HepG2 (cell line): Measurements from ENCODE around the gene ZBTB17. TPM values are rescaled to one million over a fixed set of nuclear protein-coding genes. Genes with fewer than 3 reads are reported as not detected.

Experiments used
- FOSL1 ChIP-seq: sonication (generic); formaldehyde crosslinking; IDR thresholded peaks from 2 replicates; pipeline ENCODE4 v1.9.0; 2021; ENCODE audit warnings: missing genetic modification reagents, borderline replicate concordance
- HDAC1 ChIP-seq: sonication (generic); formaldehyde crosslinking; IDR thresholded peaks from 2 replicates; pipeline ENCODE4 v1.5.1; 2020; ENCODE audit warnings: mild to moderate bottlenecking, missing genetic modification reagents
- KAT7 ChIP-seq: IDR thresholded peaks from 2 replicates; pipeline ENCODE4 v1.6.1; 2018; ENCODE audit warnings: borderline replicate concordance, missing compliant biosample characterization
- MAFF ChIP-seq: IDR thresholded peaks from 2 replicates; pipeline ENCODE4 v1.6.1; 2011; ENCODE audit warnings: low read depth, low read length, improper control_type of control experiment
- MEIS1 ChIP-seq: sonication (generic); formaldehyde crosslinking; IDR thresholded peaks from 2 replicates; pipeline ENCODE4 v1.9.0; 2021; ENCODE audit warnings: mild to moderate bottlenecking, missing genetic modification reagents, moderate library complexity, borderline replicate concordance
- MTF2 ChIP-seq: sonication (generic); formaldehyde crosslinking; IDR thresholded peaks from 2 replicates; pipeline ENCODE4 v1.5.0; 2020; ENCODE audit warnings: missing genetic modification reagents, borderline replicate concordance
- NONO ChIP-seq, 2 experiments: fragments of 450-650 bp in 1 of 2; sonication (generic) in 1 of 2; formaldehyde crosslinking in 1 of 2; IDR thresholded peaks in 1 of 2; conservative IDR thresholded peaks in 1 of 2; 2 replicates each; pipeline versions ENCODE4 v1.6.1 to v1.8.0; 2017 to 2022; ENCODE audit warnings: mild to moderate bottlenecking in 1 of 2, missing genetic modification reagents in 1 of 2, moderate library complexity in 1 of 2
- ONECUT2 ChIP-seq: sonication (generic); formaldehyde crosslinking; IDR thresholded peaks from 2 replicates; pipeline ENCODE4 v1.4.0; 2020; ENCODE audit warnings: missing genetic modification reagents
- POLR2A ChIP-seq, 2 experiments: IDR thresholded peaks; 2 replicates each; pipeline ENCODE4 v1.6.1; 2011; ENCODE audit warnings: low read depth in 2 of 2, low read length in 2 of 2, mild to moderate bottlenecking in 1 of 2, moderate library complexity in 1 of 2; ENCODE audit not compliant: insufficient read depth in 1 of 2
- RCOR2 ChIP-seq: IDR thresholded peaks from 2 replicates; pipeline ENCODE4 v1.6.1; 2016; ENCODE audit warnings: missing biosample characterization, missing genetic modification reagents
- SIN3A ChIP-seq: IDR thresholded peaks from 2 replicates; pipeline ENCODE4 v1.6.1; 2011; ENCODE audit warnings: low read depth, mild to moderate bottlenecking, control low read depth, low read length, borderline replicate concordance
- SRF ChIP-seq: IDR thresholded peaks from 2 replicates; pipeline ENCODE4 v1.6.1; 2011; ENCODE audit warnings: mild to moderate bottlenecking, low read depth, low read length, moderate library complexity
- ZNF142 ChIP-seq: sonication (generic); formaldehyde crosslinking; IDR thresholded peaks from 2 replicates; pipeline ENCODE4 v1.4.0; 2020; ENCODE audit warnings: missing genetic modification reagents
- ZNF607 ChIP-seq: sonication (generic); formaldehyde crosslinking; IDR thresholded peaks from 2 replicates; pipeline ENCODE4 v1.5.1; 2020; ENCODE audit warnings: missing genetic modification reagents, mild to moderate bottlenecking, borderline replicate concordance
- polyA plus RNA-seq, 8 experiments: library from polyadenylated mRNA; depleted of rRNA in 3 of 8; stranded (reverse) in 7 of 8; unstranded in 1 of 8; fragments of >200 nt; fragmentation: Illumina TruSeq in 4 of 8; extraction: Trizol in 4 of 8; gene quantifications; 2 replicates each; pipeline versions ENCODE4 v1.2.1 to v1.2.3, GENCODE V29; 2011 to 2016; ENCODE audit warnings: low read depth in 4 of 8, missing spikeins in 1 of 8, mixed read lengths in 1 of 8; ENCODE audit not compliant: insufficient read depth in 1 of 8
- total RNA-seq, 5 experiments: library from RNA; depleted of rRNA; stranded (reverse); fragments of >200 nt; fragmentation: Illumina TruSeq; extraction: Trizol; gene quantifications; 2 replicates each; pipeline ENCODE4 v1.2.3, GENCODE V29; 2016; ENCODE audit warnings: low read depth in 1 of 5
- TF ChIP-seq, protein P1 (sequence below): sonication (generic); formaldehyde crosslinking; conservative IDR thresholded peaks from 2 replicates; pipeline ENCODE4 v1.4.0; 2020; ENCODE audit warnings: mild to moderate bottlenecking, missing genetic modification reagents, moderate library complexity
- TF ChIP-seq, protein P2 (sequence below): sonication (generic); formaldehyde crosslinking; IDR thresholded peaks from 2 replicates; pipeline ENCODE4 v1.8.1; 2022; ENCODE audit warnings: low read depth, mild to moderate bottlenecking, missing genetic modification reagents

Gene ZBTB17
- total and polyA plus RNA-seq, 2 of the 13 experiments (the other 11 are each of a cell fraction or from before 2014, with no cell fraction given), result 16.7 to 17.0 TPM

GRCh38 chr1:15939181-15940109 lies 36.5 kb downstream of the ZBTB17 start (continued):
- TF ChIP-seq, protein P1, sequence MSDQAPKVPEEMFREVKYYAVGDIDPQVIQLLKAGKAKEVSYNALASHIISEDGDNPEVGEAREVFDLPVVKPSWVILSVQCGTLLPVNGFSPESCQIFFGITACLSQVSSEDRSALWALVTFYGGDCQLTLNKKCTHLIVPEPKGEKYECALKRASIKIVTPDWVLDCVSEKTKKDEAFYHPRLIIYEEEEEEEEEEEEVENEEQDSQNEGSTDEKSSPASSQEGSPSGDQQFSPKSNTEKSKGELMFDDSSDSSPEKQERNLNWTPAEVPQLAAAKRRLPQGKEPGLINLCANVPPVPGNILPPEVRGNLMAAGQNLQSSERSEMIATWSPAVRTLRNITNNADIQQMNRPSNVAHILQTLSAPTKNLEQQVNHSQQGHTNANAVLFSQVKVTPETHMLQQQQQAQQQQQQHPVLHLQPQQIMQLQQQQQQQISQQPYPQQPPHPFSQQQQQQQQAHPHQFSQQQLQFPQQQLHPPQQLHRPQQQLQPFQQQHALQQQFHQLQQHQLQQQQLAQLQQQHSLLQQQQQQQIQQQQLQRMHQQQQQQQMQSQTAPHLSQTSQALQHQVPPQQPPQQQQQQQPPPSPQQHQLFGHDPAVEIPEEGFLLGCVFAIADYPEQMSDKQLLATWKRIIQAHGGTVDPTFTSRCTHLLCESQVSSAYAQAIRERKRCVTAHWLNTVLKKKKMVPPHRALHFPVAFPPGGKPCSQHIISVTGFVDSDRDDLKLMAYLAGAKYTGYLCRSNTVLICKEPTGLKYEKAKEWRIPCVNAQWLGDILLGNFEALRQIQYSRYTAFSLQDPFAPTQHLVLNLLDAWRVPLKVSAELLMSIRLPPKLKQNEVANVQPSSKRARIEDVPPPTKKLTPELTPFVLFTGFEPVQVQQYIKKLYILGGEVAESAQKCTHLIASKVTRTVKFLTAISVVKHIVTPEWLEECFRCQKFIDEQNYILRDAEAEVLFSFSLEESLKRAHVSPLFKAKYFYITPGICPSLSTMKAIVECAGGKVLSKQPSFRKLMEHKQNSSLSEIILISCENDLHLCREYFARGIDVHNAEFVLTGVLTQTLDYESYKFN, result peak; percentile 60
- 0 out of 4 replicates have a peak, but pooled peaks of 1 of the 2 experiments have one; percentile 36 for TF ChIP-seq POLR2A (IDR thresholded peaks at IDR 0.05; ENCODE audit: insufficient read depth in 1 of 2, low read depth in 2 of 2, low read length in 2 of 2)
- peak; percentile 59; the same call in 1 of the 2 replicates for TF ChIP-seq ZNF142 (CRISPR knock-in tag)
- no peak for TF ChIP-seq MTF2 (CRISPR knock-in tag)
- no peak for TF ChIP-seq SIN3A
- peak; percentile 33; the same call in 1 of the 2 replicates for TF ChIP-seq HDAC1
- no peak for TF ChIP-seq KAT7 (CRISPR knock-in tag)
- 0 out of 2 replicates have a peak, but pooled peaks have one; percentile 59 for TF ChIP-seq MEIS1 (CRISPR knock-in tag)
- TF ChIP-seq FOSL1 (CRISPR knock-in tag), result no peak
- TF ChIP-seq SRF, result no peak
- TF ChIP-seq ZNF607, result 0 out of 2 replicates have a peak, but pooled peaks have one; percentile 51
- TF ChIP-seq, protein P2, sequence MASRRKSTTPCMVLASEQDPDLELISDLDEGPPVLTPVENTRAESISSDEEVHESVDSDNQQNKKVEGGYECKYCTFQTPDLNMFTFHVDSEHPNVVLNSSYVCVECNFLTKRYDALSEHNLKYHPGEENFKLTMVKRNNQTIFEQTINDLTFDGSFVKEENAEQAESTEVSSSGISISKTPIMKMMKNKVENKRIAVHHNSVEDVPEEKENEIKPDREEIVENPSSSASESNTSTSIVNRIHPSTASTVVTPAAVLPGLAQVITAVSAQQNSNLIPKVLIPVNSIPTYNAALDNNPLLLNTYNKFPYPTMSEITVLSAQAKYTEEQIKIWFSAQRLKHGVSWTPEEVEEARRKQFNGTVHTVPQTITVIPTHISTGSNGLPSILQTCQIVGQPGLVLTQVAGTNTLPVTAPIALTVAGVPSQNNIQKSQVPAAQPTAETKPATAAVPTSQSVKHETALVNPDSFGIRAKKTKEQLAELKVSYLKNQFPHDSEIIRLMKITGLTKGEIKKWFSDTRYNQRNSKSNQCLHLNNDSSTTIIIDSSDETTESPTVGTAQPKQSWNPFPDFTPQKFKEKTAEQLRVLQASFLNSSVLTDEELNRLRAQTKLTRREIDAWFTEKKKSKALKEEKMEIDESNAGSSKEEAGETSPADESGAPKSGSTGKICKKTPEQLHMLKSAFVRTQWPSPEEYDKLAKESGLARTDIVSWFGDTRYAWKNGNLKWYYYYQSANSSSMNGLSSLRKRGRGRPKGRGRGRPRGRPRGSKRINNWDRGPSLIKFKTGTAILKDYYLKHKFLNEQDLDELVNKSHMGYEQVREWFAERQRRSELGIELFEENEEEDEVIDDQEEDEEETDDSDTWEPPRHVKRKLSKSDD (CRISPR knock-in tag), result no peak
- TF ChIP-seq MAFF, result no peak
- TF ChIP-seq ONECUT2, result no peak
- no peak for TF ChIP-seq NONO (IDR thresholded peaks at IDR 0.05)
- 0 out of 2 replicates have a peak, but pooled peaks have one; percentile 23 for TF ChIP-seq NONO (CRISPR knock-in tag; conservative IDR thresholded peaks at IDR 0.05)
- TF ChIP-seq RCOR2 (CRISPR knock-in tag), result no peak
